Myocyte (in vitro differentiated cells): Measurements from ENCODE around the gene GNG4. TPM values are rescaled to one million over a fixed set of nuclear protein-coding genes. Genes with fewer than 3 reads are reported as not detected.

Experiments
- DNase-seq: peaks from one replicate; pipeline ENCODE4 v3.0.0-alpha.2; 2012; ENCODE audit warnings: low read depth
- total RNA-seq: library from RNA; depleted of rRNA; stranded (reverse); fragments of >200 nt; gene quantifications from 2 replicates; pipeline ENCODE4 v1.2.3, GENCODE V29; 2014

GNG4 gene
- total RNA-seq, 1 donor from 2014 or later, result not detected

DNA sequence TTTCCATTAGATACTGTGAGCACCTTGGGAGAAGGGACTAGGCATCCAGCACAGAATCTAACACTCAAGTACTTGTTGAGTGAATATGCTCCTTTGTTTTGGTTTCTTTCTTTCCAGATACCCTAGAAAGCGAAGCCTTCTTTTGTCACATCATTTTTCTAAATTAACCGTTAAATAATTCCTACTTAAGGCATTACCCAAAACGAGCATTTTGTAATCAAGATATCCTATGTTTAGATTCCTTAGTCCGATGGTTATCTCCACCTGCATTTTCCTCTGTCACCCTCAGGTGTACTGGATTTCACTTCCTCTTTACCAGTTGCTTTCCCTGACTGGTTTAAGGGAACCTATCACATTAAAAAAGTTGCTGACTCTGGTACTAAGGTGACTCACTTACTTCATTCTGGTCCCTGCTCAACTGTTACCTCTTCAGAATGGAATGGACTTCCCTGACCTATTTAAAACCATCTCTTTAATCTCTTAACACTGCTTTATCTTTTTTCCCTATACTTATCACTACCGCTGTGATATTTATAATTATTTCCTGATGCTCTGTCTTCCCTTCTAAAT is 148.5 kb downstream of the GNG4 start:
- DNase-seq, result no peak

Other genes starting within 250 kb of the GNG4 start
- gene B3GALNT2, start 145.3 kb downstream of the GNG4 start, total RNA-seq, result 28.2 and 33.2 TPM in 2 replicates
- 11.3 and 22.2 TPM in 2 replicates for gene LYST, start 217.1 kb upstream of the GNG4 start, total RNA-seq